Activated CD8-positive, alpha-beta memory T cell treated with anti-CD3 and anti-CD28 coated beads, Interleukin-2, amount 50 U/mL, for 48 hours (primary cell): Measurements from ENCODE around the gene ATG9A.

Source experiments
- DNase-seq: peaks from one replicate; pipeline ENCODE4 v3.0.0-alpha.2; 2020

The ATG9A gene

GRCh38 chr2:219175486-219175885 is 54.0 kb downstream of the ATG9A start:
- DNase-seq, result no peak

GRCh38 chr2:219174801-219175200 is 54.6 kb downstream of the ATG9A start:
- no peak for DNase-seq

DNA sequence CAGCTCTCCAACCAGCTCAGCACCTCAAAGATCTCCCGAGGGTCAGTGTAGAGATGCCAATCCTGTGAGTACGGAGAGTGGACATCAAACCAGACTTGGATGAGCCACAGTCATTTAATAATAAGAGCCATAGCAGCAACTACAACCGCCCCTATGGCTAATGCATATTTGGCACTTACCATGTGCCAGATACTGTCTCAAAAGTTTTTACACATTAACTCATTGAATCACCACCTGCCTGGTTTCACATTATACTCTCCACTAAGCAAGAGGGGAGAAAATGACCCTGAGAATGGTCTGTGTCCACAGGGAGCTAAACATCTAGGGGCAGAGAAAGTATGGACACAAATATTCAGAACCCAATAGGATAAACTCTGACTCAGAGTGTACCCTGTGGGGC is 55.3 kb downstream of the ATG9A start:
- DNase-seq, result no peak

GRCh38 chr2:219173176-219173575 is 56.3 kb downstream of the ATG9A start:
- peak; percentile 41 for DNase-seq

GRCh38 chr2:219172231-219173154 is 56.9 kb downstream of the ATG9A start:
- DNase-seq, result peak; percentile 32

DNA sequence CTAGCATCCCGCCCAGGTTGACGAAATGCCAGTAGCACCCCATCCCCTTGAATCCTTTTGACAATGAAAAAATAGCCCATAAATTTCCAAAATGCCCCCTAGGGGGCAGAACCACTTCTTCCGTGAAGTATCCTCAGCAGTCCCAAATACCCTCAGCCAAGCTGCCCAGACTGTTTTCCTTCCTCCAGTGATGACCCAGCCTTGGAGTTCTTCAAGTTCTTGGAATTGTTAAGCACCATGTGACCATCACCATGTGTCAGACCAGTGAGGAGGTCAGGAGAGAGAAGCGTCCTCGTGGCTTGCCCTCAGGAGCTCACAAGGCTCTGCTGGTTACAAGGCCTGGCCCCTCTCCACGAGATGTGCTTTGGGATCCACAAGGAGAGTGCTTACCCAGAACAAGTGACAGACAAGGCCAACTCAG is 58.2 kb downstream of the ATG9A start:
- no peak for DNase-seq

DNA sequence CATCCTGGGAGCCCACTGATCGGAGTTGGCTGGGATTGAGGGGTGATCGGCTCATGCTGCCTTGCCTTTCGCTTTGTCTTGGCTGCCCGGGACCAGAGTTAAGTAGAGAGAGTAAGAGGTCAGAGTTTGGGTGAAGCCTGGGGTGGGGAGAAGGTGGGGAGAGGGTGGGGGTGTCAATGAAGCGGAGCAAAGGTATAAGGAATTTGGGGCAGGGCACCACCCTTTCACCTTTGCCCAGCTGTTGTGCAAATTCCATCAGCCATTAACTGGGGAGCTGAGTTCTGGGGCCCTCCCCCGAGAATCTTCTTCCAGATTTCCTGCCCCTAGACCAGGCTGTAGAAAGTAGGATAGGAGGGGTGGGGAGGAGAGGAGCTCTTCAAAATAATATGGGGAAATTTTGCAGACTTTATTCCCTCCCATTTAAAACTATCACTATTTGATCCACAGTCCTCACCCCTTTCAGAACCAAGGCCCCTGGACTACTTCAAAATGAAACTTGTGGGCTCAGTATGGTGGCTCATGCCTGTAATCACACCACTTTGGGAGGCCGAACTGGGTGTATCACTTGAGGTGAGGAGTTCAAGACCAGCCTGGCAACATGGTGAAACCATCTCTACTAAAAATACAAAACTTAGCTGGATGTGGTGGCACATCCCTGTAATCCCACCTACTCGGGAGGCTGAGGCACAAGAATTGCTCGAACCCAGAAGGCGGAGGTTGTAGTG is 59.3 kb downstream of the ATG9A start, which contains the start of gene SLC23A3:
TSS of gene SLC23A3 (minus strand) at position 100 of the 725 bp plus-strand sequence. CDS start at position 55, 45 bp downstream.
- no peak for DNase-seq
